Skeletal muscle tissue (tissue), 4 donors: ENCODE data around the gene TMEM107. TPM values are rescaled to one million over a fixed set of nuclear protein-coding genes. Genes with fewer than 3 reads are reported as not detected.
A peak's percentile ranks its signal among the peaks of the same experiment; 100 is the strongest.

Experiments used
- H3K27ac ChIP-seq: one replicate; pipeline ENCODE4 v1.7.0; 2013; ENCODE audit warnings: mild to moderate bottlenecking, low read depth, low read length, inconsistent platforms
- H3K27me3 ChIP-seq, 3 donors: one replicate each; pipeline ENCODE4 v1.7.0; 2013; ENCODE audit warnings: low read length in 3 of 3; ENCODE audit not compliant: control insufficient read depth in 3 of 3, insufficient read depth in 3 of 3
- H3K36me3 ChIP-seq, 3 donors: one replicate each; pipeline ENCODE4 v1.7.0; 2013; ENCODE audit warnings: low read length in 3 of 3; ENCODE audit not compliant: control insufficient read depth in 3 of 3, insufficient read depth in 3 of 3
- H3K4me1 ChIP-seq, 3 donors: one replicate each; pipeline ENCODE4 v1.7.0; 2013; ENCODE audit warnings: low read length in 3 of 3, mild to moderate bottlenecking in 3 of 3; ENCODE audit not compliant: control insufficient read depth in 3 of 3, insufficient read depth in 3 of 3
- H3K4me3 ChIP-seq, 3 donors: one replicate each; pipeline ENCODE4 v1.7.0; 2013; ENCODE audit warnings: low read length in 3 of 3
- H3K9ac ChIP-seq, 3 donors: one replicate each; pipeline ENCODE4 v1.7.0; 2013; ENCODE audit warnings: low read length in 3 of 3, mild to moderate bottlenecking in 3 of 3, moderate library complexity in 2 of 3, low read depth in 1 of 3
- H3K9me3 ChIP-seq, 3 donors: one replicate each; pipeline ENCODE4 v1.7.0; 2013; ENCODE audit warnings: low read length in 3 of 3; ENCODE audit not compliant: control insufficient read depth in 3 of 3
- total RNA-seq: library from RNA; depleted of rRNA; stranded (reverse); fragments of >200 nt; gene quantifications from one replicate; pipeline ENCODE4 v1.2.3, GENCODE V29; 2014
- donor health status: Osteomylitis.

Gene TMEM107
- total RNA-seq, 1 donor from 2014 or later = 25.1 TPM

DNA sequence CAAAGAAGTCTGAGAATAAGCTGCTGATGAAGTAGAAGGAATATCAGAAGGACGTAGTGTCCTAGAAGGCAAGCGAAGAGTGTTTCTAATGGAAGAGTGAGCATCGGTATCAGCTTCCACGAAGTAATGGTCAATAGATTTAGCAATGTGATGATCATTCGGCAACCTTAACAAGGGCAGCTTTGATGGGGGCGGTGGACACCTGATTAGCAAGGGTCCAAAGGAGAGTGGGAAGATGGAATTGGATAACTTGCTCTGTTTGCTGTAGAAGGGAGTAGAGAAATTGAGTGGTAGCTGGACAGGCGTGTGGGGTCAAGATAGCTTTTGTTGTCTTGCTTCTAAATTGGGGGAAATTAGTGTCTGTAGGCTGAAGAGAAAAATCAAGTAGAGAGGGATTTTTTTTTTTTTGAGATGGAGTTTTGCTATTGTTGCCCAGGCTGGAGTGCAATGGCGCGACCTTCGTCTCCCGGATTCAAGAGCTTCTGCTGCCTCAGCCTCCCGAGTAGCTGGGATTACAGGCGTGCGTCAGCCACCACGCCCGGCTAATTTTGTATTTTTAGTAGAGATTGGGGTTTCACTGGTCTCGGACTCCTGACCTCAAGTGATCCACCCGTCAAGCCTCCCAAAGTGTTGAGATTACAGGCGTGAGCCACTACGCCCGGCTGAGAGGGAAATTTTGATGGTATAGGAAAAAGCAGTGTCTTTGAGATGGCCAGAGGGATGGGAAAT lies 38.4 kb downstream of the TMEM107 start:
- Histone ChIP-seq H3K36me3 (peaks cover 32 to 37% (median 36%) of the 10 kb centered on the region in 3 donors), H3K4me3 (peak overlapping the region in 2 of 3 donors; percentile 23 to 67), H3K9ac (peak overlapping the region in 2 of 3 donors; percentile 25 to 26), H3K4me1 (peaks cover 17 to 51% (median 44%) of the 10 kb centered on the region in 3 donors), H3K27me3 (no peaks in the 10 kb centered on the region), H3K27ac (peak overlapping the region; percentile 88), H3K9me3 (no peaks in the 10 kb centered on the region)

DNA sequence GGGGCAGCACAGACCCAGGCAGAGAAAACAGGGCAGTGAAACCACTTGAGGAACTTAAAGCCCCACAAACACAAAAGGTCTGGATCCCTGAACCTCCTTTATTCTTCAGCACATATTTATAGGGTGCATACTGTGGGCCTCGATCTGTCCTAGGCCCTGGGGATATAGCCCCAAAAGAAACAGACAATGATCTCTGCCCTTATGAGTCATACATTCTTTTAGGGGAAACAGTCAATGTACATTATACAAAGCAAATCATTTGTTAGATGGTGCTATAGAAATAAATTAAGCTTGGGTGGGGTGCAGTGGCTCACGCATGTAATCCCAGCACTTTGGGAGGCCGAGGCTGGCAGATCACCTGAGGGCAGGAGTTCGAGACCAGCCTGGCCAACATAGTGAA lies 42.2 kb downstream of the TMEM107 start:
- Histone ChIP-seq H3K4me3 (no peak overlapping the region), H3K4me1 (peaks cover 6 to 15% (median 9%) of the 10 kb centered on the region in 3 donors), H3K9ac (no peak overlapping the region), H3K27me3 (no peaks in the 10 kb centered on the region), H3K9me3 (no peaks in the 10 kb centered on the region), H3K36me3 (no peaks in the 10 kb centered on the region), H3K27ac (no peak overlapping the region)

DNA sequence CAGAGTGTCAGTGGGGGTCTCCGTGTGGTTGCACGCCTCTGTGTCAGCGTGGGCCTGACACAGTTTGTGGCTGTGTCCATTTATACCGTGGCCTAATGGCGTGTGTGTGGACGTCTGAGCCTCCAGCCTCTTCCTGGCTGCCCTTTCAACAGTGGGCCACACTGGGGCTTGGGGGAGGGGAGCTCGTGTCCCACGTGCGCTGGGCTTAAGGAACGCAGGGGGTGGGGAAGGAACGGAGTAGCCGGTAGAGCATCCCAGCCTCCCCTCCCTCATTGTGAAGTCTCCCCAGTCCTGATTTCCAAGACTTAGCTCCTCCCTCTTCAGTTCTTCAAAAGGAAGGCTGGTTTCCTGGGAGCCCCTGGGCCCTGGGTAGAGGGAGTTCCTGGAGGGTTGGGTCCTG lies 42.8 kb downstream of the TMEM107 start:
- Histone ChIP-seq H3K4me1 (peaks cover 5 to 10% (median 7%) of the 10 kb centered on the region in 3 donors), H3K27me3 (no peaks in the 10 kb centered on the region), H3K4me3 (no peak overlapping the region), H3K27ac (no peak overlapping the region), H3K36me3 (no peaks in the 10 kb centered on the region), H3K9me3 (no peaks in the 10 kb centered on the region), H3K9ac (no peak overlapping the region)

DNA sequence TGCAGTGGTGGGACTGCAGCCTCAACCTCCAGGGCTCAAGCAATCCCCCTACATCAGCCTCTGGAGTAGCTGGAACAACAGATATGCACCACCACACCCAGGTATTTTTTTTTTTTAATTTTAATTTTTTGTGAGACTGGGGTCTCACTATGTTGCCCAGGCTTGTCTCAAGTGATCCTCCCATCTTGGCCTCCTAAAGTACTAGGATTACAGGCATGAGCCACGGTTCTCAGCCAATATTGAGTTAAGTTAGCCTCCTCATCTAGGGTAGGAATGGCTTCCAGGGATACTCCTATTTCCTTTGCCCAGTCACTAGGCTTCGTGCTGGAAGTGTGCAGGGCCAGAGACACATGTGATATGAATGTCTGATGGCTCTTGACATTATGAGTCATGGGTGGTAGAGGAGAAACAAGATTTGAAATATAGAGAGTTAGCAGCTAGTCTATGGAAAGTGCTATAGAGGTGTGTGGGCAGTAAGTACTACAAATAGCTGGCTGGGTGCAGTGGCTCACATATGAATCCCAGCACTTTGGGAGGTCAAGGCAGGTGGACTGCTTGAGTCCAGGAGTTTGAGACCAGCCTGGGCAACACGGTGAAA lies 44.2 kb downstream of the TMEM107 start:
- Histone ChIP-seq H3K27me3 (no peaks in the 10 kb centered on the region), H3K27ac (no peak overlapping the region), H3K4me3 (no peak overlapping the region), H3K9me3 (no peaks in the 10 kb centered on the region), H3K4me1 (peaks cover 4 to 5% (median 5%) of the 10 kb centered on the region in 3 donors), H3K9ac (no peak overlapping the region), H3K36me3 (no peaks in the 10 kb centered on the region)

DNA sequence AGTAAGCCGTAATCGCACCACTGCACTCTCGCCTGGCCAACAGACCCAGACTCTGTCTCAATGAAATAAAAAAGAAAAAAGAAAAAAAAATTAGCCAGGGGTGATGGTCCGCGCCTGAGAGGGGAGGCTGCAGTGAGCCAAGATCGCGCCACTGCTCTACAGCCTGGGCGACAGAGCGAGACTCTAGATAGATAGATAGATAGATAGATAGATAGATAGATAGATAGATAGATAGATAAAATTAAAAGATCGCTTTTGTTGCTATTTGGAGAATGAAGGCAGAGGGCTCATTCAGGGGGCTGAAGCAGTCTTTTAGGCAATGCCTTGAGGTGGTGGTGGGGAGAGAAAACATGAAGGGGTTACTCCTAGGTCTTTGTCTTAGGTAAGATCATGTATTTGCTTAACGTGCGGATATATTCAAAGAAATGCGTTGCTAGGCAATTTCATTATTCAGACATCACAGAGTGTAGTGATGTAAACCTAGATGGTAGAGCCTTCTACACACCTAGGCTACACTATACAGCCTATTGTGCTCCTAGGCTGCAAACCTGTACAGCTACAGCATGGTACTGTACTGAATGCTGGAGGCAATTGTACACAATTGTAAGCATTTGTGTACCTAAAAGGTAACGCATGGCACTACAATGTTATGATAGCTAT lies 47.9 kb downstream of the TMEM107 start:
- Histone ChIP-seq H3K9ac (no peak overlapping the region), H3K9me3 (no peaks in the 10 kb centered on the region), H3K4me1 (peaks cover 35 to 37% (median 36%) of the 10 kb centered on the region in 3 donors), H3K27me3 (peaks cover 0 to 23% (median 22%) of the 10 kb centered on the region in 3 donors), H3K36me3 (no peaks in the 10 kb centered on the region), H3K27ac (no peak overlapping the region), H3K4me3 (no peak overlapping the region)

DNA sequence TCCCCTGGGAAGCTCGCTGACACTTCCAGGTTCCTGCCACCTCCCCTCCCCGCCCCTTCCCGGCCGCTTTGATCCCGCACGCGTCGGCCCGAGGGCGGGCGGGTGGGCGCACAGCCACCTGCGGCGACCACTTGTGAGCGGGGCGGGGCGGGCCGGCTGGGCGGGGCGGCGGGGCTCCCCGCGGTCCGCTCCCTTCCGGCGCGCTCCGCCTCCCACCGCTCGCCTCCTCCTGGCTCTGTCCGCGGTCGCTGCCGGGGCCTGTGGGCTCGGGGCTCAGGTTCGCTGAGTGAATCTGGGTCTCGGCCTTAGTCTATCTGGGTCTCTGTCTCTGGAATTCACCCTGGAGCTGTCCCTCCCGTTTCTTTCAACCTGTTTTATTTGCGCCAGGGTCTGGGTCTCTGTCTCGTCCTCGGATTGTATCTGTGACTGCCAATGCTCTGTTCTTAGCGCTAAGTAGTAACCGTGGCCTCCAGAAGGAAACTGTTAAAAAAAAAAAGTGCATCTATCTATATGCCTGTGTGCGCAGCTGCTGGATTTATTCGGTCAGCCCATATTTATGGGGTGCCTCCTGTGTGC lies 49.6 kb downstream of the TMEM107 start:
- Histone ChIP-seq H3K9me3 (no peaks in the 10 kb centered on the region), H3K27ac (peak overlapping the region; percentile 44), H3K4me1 (peaks cover 48 to 52% (median 51%) of the 10 kb centered on the region in 3 donors), H3K4me3 (peak overlapping the region; percentile 71 to 79 (median 78)), H3K27me3 (peaks cover 4 to 32% (median 32%) of the 10 kb centered on the region in 3 donors), H3K36me3 (no peaks in the 10 kb centered on the region), H3K9ac (peak overlapping the region; percentile 56 to 79 (median 74))

DNA sequence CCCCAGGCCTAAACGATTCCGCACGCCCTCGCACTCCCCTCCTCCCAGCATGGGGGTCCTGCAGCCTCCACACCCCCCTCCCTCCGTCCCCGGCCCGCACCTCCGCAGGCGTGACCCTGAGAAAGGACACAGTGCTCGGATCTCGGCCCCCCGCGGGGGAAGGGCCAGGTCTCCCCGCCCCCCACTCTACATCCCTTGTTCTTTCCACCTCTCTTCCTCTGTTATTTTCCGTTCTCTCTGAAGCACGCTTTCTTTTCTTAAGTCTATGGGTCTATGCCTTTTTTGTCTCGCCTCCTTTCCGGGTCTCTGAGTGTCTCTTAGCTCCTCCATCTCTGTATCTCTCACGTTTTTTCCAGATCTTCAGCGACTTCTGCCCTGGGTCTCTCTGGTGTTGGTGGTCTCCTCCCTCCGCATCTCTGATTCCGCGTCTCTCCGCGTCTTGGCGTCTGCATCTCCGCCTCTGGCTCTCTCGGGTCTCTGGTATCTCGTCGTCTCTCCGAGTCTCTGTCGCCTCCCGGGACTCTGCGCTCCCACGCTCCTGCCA lies 50.2 kb downstream of the TMEM107 start:
- H3K27ac ChIP-seq = peak overlapping the region; percentile 30
- peak overlapping the region; percentile 71 to 79 (median 78) for H3K4me3 ChIP-seq
- peaks cover 4 to 34% (median 32%) of the 10 kb centered on the region in 3 donors for H3K27me3 ChIP-seq
- peak overlapping the region; percentile 48 to 64 (median 52) for H3K9ac ChIP-seq
- no peaks in the 10 kb centered on the region for H3K9me3 ChIP-seq
- H3K36me3 ChIP-seq = no peaks in the 10 kb centered on the region
- peaks cover 50 to 54% (median 54%) of the 10 kb centered on the region in 3 donors for H3K4me1 ChIP-seq

DNA sequence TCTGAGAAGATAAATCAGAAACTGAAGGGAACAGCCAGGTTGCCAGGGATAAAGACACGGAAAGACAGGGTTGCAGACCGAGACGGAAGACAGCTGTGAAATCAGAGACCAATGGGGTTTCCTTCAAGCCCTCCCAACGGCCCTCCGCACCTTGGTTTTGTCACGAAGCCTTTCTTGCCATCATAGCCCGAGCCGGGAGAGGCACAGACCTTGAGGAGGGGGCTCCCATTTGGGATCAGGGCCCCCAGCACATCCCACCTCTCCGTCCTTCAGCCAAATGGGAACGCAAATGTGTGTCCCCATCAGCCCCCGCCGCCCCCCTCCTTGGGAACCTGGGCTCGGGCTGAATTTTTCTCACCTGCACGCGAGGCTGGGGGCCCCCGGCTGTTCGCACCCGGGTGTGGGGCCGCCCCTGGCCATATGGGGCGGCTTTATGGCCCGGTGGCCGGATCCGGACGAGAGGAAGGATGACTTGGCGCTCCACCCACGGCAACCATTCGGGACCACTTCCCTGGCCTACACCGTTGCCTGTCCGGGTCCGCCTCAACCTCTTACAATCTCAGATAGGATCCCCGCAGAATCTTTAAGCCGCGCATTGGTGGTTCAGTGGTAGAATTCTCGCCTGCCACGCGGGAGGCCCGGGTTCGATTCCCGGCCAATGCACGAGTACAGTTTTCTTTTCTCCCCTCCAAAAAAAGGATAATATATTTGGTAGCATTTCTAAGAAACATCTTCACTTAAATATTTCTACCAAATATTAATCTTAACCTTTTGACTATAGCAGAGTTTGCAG lies 50.8 kb downstream of the TMEM107 start:
- Histone ChIP-seq H3K27ac (peak overlapping the region; percentile 30), H3K4me3 (peak overlapping the region; percentile 71 to 79 (median 78)), H3K4me1 (peaks cover 56 to 61% (median 60%) of the 10 kb centered on the region in 3 donors), H3K9me3 (no peaks in the 10 kb centered on the region), H3K36me3 (no peaks in the 10 kb centered on the region), H3K9ac (peak overlapping the region in 2 of 3 donors; percentile 52 to 64), H3K27me3 (peaks cover 4 to 39% (median 32%) of the 10 kb centered on the region in 3 donors)
